Measurements from ENCODE around the gene OTX2.
A peak's percentile ranks its signal among the peaks of the same experiment; 100 is the strongest.

The OTX2 gene

DNA sequence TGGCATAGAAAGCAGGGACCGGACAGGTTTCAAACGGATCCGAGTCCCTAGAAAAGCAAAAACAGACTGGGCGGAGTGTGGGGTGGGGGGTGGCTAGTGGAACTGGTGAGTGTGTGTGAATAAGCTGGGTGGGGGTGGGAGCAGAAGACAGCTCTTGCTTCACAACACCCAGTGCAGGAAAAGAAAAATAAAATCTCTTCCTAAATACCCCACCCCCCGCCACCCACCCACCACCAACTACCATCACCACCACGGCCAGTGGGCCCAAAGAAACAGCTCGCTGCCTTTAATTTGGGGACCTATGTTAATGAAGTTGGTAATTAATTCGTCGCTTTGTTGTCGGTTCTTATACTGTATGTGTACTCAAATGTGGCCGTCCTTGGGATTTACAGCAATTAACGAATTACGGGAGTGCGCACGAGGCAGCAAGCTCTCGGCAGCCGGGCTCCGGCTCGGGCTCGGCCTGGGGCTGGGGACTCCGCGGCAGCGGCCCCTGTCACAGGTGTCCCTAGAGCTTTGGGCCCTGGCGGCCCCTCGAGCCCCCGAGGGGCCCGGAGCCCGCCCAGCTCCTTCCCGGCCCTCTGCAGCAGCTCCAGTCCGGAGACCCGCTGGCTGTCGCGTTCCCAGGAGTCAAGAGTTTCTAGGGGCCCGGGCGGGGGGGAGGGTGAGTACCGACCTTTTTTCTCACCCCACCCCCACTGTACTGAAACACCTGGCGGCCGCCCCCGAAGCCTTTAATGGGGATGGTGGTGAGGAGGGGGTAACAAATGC, 1.5 kb upstream of the OTX2 start:
- TF ChIP-seq, protein P1, sequence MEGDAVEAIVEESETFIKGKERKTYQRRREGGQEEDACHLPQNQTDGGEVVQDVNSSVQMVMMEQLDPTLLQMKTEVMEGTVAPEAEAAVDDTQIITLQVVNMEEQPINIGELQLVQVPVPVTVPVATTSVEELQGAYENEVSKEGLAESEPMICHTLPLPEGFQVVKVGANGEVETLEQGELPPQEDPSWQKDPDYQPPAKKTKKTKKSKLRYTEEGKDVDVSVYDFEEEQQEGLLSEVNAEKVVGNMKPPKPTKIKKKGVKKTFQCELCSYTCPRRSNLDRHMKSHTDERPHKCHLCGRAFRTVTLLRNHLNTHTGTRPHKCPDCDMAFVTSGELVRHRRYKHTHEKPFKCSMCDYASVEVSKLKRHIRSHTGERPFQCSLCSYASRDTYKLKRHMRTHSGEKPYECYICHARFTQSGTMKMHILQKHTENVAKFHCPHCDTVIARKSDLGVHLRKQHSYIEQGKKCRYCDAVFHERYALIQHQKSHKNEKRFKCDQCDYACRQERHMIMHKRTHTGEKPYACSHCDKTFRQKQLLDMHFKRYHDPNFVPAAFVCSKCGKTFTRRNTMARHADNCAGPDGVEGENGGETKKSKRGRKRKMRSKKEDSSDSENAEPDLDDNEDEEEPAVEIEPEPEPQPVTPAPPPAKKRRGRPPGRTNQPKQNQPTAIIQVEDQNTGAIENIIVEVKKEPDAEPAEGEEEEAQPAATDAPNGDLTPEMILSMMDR (IDR thresholded peaks at IDR 0.05; ENCODE audit: unreplicated experiment in 3 of 3), result no peak
- H3K36me3 Mint-ChIP-seq (ENCODE audit: low read depth), result no peaks in the 10 kb centered on the region
- H3K4me3 Mint-ChIP-seq, result no peak overlapping the region
- H3K9me3 Mint-ChIP-seq, result no peaks in the 10 kb centered on the region
- H3K27me3 Mint-ChIP-seq (ENCODE audit: low read depth), result peaks cover 100% of the 10 kb centered on the region
- H3K4me1 Mint-ChIP-seq, result peaks cover 21% of the 10 kb centered on the region
- H3K27ac Mint-ChIP-seq, result no peak overlapping the region

- TF ChIP-seq, protein P1 (IDR thresholded peaks at IDR 0.05; ENCODE audit: unreplicated experiment in 3 of 3), result no peak
- Mint-ChIP-seq H3K4me3 (no peak overlapping the region), H3K27ac (no peak overlapping the region), H3K4me1 (peaks cover 21% of the 10 kb centered on the region), H3K27me3 (ENCODE audit: low read depth) (peaks cover 100% of the 10 kb centered on the region), H3K9me3 (no peaks in the 10 kb centered on the region), H3K36me3 (ENCODE audit: low read depth) (no peaks in the 10 kb centered on the region)
Observed at GRCh38 chr14:56810836-56811592, 735 bp upstream of the OTX2 start.

GRCh38 chr14:56809270-56810146, 771 bp downstream of the OTX2 start:
- TF ChIP-seq, protein P1 (IDR thresholded peaks at IDR 0.05; ENCODE audit: unreplicated experiment in 3 of 3), result no peak
- peaks cover 21% of the 10 kb centered on the region for H3K4me1 Mint-ChIP-seq
- H3K36me3 Mint-ChIP-seq (ENCODE audit: low read depth), result no peaks in the 10 kb centered on the region
- peak overlapping the region; percentile 20 to 53 (median 22) for H3K4me3 Mint-ChIP-seq
- H3K9me3 Mint-ChIP-seq, result peaks cover 3% of the 10 kb centered on the region
- peaks cover 100% of the 10 kb centered on the region for H3K27me3 Mint-ChIP-seq (ENCODE audit: low read depth)
- H3K27ac Mint-ChIP-seq, result no peak overlapping the region

DNA sequence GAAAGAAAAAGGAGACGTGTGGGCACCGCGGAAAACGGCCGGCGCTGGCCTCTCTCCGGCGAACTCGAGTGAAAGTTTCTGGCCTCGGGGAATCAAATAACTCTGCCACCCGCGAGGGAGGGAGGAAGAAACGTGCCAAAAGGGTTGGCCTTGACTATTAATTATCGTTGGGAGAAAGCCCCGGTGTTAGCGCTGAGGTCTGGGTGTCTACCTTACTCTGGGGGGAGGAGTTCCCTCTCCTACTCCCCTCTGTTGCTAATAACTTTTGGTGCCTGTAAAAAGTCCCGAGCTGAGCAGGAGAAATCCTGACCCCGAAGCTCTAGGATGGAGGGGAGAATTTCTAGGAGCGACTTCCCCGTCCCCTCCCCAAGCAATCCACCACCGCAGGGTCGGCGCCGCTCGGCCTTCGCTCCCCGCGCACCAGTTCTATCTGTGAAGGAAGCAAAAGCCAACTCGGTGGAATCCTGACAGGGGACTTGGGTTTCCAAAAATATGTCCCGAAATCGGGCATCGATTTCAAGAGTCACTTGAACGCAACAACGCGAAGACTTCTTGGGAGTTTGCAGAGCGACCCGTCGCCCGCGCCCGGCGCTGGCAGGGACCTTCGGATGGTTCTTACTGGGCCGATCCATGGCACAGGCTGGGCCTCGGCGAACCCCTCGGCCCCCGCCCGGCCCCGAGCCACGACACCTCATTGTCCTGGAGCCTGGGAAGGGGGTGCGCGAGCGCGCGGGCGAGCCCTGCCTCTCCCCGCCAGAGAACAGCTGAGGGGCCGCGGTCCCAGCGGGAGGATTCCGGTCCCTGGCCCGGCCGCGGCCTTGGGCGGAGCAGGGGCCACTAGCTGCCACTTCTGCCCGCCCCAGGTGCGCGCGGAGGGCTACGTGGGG, 1.7 kb downstream of the OTX2 start:
- peaks cover 21% of the 10 kb centered on the region for H3K4me1 Mint-ChIP-seq
- H3K27me3 Mint-ChIP-seq (ENCODE audit: low read depth), result peaks cover 100% of the 10 kb centered on the region
- H3K36me3 Mint-ChIP-seq (ENCODE audit: low read depth), result no peaks in the 10 kb centered on the region
- no peak overlapping the region for H3K27ac Mint-ChIP-seq
- TF ChIP-seq, protein P1 (IDR thresholded peaks at IDR 0.05; ENCODE audit: unreplicated experiment in 3 of 3), result no peak
- peaks cover 5% of the 10 kb centered on the region for H3K9me3 Mint-ChIP-seq
- H3K4me3 Mint-ChIP-seq, result peak overlapping the region; percentile 41 to 52 (median 44)

GRCh38 chr14:56808110-56808382, 2.2 kb downstream of the OTX2 start:
- TF ChIP-seq, protein P1 (IDR thresholded peaks at IDR 0.05; ENCODE audit: unreplicated experiment in 3 of 3), result no peak
- Mint-ChIP-seq H3K9me3 (peaks cover 5% of the 10 kb centered on the region), H3K4me1 (peaks cover 21% of the 10 kb centered on the region), H3K36me3 (ENCODE audit: low read depth) (no peaks in the 10 kb centered on the region), H3K4me3 (peak overlapping the region; percentile 41 to 52 (median 44)), H3K27me3 (ENCODE audit: low read depth) (peaks cover 100% of the 10 kb centered on the region), H3K27ac (no peak overlapping the region)
